DMS53 (cell line): Measurements from ENCODE around the gene SKIC8.

Experiments
- DNase-seq: peaks from one replicate; lab custom pipeline; 2025; lab: John Stamatoyannopoulos, UW

SKIC8 gene

DNA sequence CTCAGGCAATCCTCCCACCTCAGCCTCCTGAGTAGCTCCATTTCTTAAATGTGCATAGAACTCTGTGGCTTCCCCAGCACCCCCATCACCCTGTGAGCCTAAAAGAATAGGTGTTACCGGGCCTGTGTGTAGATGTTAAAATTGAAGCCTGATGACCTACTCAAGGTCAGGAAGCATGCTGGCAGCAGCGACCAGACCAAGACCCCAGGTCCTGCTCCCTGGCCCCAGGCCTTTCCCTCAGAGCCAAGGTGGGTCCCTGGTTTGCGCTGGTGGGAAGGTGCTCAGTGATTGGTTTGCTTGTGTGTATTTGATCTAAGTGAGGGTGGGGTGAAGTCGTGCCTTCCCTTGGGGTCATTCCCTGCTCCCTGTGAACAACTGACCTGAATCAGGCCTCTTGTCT lies 22.4 kb upstream of the SKIC8 start:
- no peak for DNase-seq

DNA sequence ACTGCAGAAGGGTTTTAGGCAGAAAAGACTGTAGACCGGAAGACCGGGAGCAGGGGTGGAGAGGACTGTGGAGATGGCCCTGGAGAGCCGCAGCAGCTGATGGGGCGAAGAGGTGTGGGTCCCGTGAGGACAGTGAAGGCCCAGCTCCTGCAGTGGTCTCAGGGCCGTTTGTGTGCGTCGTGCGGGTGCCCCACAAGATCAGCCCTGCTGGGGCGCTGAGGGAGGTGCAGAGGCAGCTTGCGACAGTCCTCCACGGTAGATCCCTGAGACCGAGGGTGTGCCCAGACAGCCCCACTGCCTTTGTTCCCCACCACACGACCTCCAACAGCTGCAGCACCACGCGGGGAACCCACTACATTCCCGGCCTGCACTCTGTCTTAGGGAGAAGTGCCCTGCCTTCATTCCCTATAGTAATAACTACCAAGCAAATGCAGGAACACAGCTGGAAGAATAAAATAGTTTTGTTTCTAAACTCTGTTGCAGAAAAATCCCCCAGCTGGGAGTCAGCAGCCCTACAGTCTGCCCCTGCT lies 21.7 kb upstream of the SKIC8 start:
- no peak for DNase-seq

DNA sequence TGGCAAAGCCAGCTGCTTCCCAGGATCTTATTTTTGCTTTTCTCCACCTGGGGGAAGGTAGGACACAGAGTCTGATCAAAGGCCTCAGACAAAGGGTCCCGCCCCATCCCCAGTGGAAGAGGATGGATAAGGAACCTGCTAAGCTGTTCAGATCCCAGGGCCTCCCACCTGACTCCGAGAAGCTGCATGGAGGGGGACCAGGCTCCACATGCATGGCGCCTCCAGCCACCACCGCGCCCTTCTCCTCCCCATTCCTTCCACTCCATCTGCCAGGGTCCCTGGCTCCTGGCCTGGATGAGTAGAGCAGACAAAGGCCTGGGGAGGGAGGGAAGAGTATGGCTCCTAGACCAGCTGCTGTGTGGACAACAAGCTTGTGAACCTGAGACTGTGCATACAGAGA lies 20.8 kb upstream of the SKIC8 start:
- DNase-seq, result peak; percentile 7

DNA sequence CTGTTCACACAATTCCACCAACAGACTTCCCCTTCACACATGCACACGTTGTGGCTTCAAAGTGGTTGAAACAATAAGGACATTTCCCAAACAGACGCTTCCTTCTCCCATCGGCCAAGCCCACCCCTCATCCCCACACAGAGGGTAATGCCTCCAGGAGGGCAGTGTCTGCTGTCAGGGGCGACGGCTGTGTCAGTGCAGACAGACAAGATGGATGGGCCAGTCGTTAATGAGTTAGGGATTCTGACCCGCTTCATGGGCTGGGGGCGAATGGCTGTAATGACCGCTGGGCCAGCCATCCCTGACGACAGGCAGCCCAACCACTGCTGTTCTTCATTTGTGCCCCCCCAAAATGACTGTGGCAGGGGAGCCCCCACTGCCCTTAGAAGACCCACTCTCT lies 20.2 kb upstream of the SKIC8 start:
- no peak for DNase-seq

DNA sequence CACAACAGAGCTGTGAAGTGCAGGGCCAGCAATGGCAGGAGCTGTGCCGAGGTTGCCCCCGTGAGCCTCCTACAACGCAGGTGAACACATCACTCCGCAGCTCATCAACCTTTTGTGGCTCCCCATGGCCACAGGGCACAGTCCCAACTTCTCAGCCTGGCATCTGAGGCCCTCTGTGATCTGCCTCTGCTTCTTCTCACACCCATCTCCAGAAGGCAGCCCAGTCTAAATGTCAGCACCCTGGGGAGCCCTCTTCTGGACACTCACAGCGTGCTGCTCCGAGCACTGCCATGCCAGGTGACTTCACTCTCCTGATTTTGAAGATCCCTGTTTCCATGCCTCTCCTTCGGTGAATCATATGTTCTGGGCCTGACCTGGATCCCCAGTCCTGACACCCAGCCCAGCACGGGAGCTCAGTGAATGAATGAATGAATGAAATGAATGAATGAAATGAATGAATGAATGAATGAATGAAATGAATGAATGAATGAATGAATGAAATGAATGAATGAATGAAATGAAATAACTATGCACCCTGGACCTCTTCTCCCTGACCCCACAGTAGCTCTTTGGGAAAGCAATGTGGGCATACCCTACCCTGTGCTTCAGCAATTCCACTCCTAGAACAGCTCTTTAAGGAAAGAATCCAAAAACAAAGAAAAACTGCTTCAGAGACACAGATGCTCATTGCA lies 17.9 kb upstream of the SKIC8 start:
- DNase-seq, result peak; percentile 47

DNA sequence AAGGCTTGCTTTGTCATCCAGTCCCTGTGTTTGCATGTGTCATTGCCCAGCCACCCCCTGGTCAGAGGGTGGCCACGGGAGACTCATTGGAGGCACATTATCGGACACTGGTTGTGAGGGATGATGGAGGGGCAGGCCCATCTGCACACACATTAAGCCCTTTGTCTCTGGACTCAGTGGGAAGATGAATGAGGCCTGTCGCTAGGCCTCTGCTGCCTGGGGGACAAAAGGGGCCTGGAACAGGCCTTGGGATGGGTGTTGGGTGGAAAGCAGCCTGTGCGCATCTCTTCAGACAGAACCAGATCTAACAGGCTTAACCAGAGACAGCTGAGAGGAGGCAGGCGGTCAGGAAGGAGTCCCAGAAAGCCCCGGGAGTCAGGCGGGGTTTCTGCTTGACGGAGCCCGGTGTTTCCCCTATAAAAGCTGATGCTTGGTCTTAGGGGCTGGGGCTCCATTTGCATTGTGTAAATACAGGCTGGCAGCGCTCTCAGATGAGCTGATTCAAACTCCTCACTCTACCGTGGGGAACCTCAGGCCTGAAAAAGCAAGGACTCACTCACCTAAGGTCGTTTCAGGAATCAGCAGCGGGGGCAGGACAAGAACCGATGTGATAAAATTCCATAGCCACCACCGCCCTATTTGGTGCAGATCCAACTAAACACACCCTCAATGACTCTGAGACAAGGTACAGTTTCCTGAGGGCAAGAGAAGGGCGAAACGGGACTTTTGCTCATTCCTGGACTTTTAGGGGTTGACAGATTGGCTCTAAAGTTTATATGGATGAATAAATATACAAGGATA lies 17.1 kb upstream of the SKIC8 start:
- DNase-seq, result no peak

DNA sequence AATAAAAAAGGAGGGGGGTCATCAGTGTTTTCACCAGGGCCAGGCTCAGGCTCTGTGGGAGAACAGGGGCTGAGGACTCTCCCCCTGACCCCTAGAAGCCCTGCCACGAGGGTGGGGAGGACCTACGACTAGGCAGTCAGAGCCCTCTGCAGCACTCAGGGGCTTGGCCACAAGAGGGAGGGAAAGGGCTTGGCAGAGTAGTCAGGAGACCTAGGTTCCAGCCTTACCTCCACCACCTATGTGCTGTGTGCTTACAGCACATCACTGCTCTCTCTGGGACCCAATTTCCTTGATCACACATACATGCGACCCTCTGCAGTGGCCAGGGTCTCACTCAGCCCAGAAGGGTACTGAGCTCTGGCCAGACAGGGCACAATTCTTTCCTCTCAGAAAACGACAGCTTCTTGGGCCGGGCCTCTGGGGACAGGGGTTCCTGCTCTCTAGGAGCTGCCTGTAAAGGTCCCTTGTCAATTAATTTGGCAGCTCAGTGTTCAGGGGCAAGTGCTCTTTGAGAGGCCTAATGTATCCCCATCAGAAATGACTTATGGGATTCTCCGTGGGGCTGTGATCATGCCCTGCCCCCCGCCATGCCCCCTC lies 16.4 kb upstream of the SKIC8 start:
- peak; percentile 42 for DNase-seq

DNA sequence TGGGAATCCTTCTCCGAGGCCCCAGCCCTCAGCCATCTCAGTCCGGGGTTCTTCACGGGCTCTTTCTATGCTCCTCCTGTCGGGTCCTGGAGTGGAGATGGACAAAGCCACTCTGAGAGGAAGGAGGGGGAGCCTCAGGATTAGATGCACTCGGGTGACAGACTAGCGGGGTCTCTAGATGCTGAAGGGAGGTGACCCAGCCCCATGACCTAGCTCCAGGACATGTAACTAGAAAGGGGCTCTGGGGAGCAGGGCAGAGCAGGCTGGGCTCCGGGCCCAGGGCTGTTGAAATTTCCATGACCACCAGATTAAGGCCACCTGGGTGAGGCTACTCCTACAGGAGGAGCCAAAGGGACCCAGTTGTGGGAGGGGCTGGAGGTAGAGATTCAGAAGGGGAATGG lies 14.8 kb upstream of the SKIC8 start:
- DNase-seq, result no peak

DNA sequence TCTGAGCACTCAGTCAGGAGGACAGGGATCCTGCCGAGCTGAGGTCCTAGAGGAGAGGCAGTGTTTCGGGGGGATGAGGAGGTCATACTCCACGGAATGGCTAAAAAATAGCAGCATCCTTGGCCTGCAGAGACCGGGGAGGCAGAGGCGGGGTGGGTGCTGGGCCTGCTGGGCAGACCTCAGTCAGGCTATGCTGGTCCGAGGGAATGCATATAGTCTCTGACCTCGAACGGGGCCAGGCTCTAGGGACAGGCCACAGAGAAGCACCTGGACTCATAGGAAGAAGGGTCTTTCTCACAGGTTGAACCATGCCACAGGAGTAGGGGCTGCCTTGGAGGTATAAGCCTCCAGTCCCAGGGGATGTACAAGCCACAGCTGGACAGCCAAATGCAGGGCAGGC lies 14.0 kb upstream of the SKIC8 start:
- no peak for DNase-seq

DNA sequence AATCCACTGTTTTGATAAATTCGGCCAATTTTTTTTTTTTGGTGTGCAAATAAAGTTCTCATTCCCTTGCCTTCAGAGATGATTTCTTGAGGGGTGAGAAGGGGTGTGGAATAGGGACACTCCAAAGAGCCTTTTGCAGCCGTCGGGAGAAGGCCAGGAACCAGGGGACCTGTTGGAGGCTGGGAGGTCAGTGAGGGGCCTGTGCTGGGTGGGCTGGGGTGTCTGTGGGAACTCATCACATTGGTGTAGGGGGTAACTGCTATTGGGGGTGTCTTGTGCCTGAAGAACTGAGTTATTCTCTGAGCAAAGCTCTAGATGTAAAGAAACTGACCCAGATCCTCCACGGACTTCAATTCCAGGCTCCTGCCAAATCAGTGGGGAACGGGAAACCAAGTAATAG lies 13.5 kb upstream of the SKIC8 start:
- DNase-seq, result no peak

DNA sequence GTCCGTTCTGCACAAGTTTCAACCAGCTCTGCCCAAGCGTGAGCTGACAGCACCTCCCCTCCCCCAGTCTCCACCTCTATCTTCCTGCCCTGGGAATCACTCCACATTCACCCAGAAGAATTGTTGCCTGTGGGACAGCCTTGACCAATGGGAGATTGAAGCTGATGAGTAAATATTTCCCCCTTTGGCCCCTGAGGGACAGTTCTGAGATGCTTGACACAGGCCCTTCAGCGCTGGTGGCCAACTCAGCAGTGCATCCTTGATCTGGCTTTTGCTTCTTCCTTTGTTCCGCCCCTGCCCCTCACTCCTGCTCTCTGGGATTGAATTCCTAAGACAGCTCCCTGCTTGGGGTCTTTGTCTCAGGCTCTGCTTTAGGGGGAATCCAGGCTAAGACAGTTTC lies 13.1 kb upstream of the SKIC8 start:
- DNase-seq, result no peak

DNA sequence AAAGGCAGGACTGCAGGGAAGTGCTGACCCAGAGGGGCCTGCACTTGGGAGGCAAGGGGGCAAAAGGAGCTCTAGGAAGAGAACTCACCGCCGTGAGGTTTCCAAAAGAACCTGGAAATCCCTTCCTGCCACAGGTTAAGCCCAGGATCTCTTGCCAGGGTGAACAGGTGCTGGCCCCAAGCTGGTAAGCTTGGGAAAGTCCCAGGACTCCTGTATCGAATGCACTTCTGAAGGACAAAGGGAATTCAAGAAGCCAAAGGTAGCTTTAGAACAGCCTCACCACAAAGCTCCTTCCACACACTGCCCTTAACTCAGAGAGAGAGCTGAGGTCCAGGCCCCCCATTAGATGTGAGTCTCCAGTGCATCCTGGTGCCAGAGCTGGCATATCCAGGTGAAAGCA lies 11.9 kb upstream of the SKIC8 start:
- peak; percentile 49 for DNase-seq

DNA sequence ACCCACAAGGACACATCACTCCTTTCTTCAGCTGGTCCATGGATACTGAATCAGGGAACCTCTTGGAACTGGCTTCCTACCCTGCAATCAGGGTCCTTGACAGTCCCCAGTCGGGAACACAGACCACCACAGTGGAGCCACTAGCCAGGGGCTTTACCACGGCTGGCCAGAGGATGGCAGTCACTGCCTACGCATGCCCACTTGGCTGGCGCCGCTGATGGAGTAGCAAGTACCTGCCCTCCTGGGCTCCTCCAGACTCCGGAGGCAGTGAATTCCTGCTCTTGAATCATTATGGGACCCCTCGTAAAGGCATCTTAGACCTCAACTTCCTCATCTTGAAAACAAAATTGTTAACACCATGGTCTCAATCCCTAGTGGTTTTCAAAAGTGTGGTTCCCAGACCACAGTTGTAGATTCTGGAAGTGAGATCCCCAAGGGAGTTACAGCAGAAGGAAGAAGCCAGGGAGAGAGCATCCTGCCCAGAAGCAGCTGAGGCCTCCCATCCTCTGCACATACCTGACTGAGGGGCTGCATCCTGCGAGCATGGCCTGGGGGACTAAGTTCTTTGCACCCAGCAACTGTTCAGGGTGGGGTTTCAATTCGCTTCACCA lies 9.1 kb upstream of the SKIC8 start:
- DNase-seq, result peak; percentile 83

DNA sequence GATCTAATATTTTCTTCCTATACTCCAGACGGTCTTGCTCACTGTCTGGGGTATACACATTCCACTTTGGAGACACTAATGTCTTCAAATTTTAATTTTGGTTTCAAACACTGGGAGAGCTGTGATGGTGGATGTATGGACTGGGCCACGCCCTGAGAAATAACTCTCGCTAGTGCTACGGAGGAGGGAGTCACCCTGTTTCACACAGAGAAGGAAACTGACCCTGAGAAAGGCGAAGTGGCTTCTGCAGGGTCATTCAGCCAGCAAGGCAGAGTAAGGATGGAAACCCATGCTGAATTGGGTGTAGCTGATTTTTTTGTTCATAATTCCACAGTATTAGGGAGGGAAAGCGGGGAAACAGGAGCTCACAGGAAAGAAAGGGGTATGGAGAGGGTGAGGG lies 8.6 kb upstream of the SKIC8 start:
- peak; percentile 18 for DNase-seq

DNA sequence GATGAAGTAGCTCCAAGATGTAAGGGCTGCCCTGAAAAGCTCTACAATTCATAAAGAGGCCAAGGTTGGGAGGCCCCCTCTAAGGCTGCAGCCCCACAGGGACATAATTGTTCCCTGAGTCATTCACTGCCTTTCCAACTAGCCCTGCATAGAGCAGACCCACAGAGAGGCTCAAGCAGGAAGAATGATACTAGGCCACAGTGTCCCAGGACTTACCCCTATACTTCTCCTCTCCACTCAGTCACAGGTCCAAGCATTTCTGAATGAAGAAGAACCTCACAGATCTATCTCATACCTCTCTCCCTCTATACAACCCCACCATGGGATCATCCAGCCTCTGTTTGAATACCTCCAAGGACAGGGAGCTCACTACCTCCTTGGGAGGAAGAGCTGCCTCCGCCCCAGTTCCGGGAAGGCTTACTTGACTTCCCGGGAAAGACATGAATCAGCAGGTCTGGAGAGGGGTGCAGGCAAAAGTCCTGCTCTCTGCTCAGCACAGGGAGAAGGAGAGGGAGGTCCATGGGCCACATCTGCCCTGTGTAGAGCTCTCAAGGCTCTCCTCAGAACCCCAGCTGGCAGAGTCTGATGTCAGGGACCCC lies 6.9 kb upstream of the SKIC8 start:
- DNase-seq, result no peak

DNA sequence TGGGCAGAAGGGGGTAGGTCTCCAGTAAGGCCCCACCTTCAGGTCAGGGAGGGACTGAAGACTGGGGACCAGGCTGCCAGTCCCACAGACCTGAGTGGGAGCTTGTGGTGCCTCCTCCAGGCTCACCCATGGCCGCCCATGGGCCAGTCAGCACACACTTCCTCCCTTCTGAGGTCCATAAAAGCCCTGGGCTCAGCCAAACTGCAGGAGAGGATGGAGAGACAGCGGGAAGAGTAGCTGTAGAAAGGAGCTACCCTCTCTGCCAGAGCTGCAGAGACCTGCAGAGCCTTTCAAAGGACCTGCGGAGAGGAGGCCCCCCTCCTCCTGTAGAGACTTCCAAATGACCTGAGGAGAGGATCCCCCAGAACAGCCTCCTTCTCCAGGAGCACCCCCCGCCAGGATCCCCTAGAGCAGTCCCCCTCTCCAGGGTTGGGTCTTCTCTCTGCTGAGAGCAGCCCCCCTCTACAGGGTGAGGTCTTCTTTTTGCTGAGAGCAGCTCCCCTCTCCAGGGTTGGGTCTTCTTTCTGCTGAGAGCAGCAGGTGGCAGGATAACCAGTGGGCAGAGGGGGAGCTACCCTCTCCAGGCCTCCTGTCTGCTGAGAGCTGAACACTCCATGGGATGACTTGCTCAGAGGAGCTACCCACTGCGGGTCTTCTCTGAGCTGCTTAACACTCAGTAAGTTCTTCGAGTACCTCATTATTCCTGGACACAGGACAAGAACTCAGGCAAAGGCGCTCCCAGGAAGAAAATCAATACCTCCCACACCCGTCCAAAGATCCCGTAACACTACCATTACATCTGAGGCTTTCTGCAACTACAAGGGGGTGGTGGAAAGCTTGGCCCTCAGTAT lies 5.0 kb upstream of the SKIC8 start:
- peak; percentile 14 for DNase-seq

DNA sequence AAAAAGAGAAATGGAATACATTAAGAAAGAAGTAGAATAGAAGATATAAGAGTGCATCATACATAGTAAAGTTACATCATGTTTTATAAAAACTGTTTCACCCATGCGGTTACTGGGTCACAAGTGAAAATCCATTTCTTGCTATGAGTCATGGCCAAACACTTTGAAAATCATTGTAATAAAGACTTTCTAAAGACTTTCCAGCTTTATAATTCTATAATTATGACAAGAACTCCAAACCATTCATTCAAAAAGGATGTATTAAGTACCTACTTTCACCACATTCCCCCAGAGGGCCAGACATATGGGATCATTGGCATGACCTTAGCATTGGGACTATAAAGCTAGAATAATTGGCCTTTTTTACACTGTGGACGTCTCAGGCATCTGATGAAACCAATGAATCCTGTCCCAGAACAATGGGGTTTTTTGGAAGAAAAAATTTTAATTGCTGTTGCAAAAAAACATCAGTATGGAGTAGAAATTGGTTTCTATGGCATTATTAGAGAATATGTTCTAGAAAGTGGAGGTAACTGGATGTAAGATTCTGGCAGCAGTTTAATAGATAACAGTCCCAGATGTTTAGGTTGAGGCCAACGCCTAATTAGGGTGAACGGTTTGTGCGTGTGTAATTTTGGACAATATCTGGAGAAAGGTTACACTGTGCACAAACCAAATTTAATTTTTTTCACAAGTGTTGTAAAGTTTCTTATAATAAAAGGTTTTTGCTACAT lies 3.3 kb upstream of the SKIC8 start:
- no peak for DNase-seq

DNA sequence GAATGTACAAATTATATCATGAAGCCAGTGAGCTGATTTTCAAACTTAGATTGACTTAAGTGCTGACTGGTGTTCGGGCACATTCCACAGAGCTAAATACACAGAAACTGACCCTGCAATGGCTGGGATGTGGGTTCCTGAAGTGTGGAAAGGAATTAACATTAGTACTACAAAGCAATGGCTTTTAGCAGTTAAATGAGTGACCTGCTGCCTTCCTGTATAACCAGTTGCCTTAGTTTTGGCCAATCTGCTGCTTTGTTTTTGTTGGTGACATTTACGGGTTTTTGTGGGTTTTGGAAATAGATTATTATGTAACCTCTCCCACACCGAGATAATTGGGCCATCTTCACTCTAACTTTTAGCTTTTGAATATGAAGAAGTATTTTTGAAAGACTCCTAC lies 2.4 kb upstream of the SKIC8 start:
- DNase-seq, result no peak

DNA sequence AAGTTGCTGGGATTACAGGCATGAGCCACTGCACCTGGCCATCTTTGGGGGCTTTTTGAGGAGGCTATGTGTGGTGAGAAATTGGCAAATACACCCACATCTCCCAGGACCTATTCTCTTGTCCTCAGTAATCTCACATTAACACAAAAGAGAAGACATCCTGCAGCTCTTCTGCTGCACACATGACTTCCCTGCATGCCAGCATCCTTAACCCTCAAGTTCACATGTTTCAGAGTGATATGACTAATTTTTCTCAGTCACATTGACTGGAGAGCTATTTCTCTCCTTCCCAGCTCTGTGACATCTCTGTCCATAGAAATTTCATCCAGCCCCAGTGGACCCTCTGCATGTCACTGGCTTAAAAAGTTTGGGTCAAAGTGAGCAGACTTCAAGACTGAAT lies 1.9 kb upstream of the SKIC8 start:
- no peak for DNase-seq

DNA sequence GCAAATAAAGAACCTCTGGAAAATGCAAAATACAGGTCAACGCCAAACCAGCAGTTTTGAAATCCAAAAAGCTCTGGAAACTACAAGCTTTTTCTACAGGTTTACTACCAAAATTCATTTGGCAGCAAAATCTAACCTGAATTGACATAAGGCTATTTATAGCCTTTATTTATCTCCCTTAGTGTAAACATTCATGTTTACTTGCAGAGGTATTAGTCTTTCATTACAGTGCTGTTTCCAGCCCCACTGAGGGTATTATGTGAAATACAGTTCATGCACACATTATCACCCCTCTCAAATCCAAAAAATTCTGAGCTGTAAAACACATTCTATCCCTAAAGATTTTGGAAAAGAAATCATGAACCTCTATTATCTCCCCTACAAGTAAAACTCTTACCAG lies 7.2 kb downstream of the SKIC8 start:
- no peak for DNase-seq

DNA sequence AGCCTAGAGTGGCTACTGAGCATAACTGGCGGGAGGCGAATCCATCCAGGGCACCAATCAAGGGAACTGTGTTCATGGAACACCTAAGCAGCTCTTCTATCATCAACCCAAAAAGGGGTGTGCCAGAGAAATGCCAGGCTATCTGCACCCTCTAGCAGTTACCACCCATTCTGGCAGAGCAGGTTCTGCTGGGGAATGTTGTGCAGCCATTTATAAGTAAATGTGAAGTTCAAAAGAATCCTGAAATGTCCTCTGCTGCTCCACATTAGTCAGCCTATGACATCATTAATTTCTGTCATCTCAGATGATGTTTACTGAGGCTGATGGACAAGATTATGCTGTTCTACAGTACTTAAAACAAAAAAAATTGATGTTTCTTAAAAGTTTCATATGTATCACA lies 7.7 kb downstream of the SKIC8 start:
- peak; percentile 50 for DNase-seq
